ENCODE data around the gene RHBDF2.
"Not testable (repeated sequence)": the region's sequence is repeated elsewhere in the genome, so short reads cannot be mapped to it uniquely, and the experiment has no call there.

The RHBDF2 gene

DNA sequence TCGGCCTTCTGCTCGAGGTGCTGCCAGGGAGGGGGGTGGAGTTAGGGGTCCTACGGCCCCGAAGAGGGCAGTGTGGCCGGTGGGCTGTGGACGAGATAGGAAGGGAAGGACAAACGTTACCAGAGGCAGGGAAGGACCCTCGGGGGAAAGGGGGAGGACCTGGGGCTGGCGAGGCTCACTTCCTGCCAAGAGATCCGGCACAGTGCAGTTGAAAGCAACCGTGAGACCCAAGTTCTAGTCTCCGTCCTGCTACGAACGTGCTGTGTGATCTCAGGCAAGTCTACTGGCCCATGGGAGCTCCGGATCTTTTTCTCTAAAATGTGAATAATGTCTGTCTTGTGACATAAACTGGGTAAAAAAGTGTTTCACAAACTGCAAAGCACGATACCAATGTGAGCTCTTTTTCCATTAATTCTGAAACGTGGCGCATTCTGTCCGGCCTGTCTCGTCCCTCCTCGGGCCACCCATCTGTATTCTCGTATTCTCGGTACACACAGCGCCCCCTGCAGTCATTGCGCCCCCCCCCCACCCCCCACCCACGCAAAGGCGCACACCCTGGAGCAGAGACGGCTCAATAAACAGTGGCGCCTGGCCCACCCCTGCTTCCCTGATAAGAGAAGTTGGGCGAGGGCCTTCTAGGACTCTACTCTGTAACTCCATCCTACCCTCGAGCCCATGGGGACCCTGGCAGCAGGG, 27.5 kb upstream of the RHBDF2 start:
- no peak for TF ChIP-seq CTCF (IDR thresholded peaks at IDR 0.05)
- Histone ChIP-seq H3K4me3 (ENCODE audit: low read depth in 1 of 2, low read length in 1 of 2) (no peak overlapping the region), H3K9me3 (no peaks in the 10 kb centered on the region), H3K4me1 (ENCODE audit: control insufficient read depth in 1 of 2, insufficient read depth in 1 of 2, low read depth in 1 of 2, low read length in 1 of 2) (peaks cover 5 to 12% of the 10 kb centered on the region in 2 experiments), H3K27ac (no peak overlapping the region), H3K36me3 (no peaks in the 10 kb centered on the region), H3K27me3 (peaks cover 36% of the 10 kb centered on the region)

GRCh38 chr17:76528156-76528527, 26.9 kb upstream of the RHBDF2 start:
- no peak overlapping the region for H3K27ac ChIP-seq
- H3K9me3 ChIP-seq: no peaks in the 10 kb centered on the region
- TF ChIP-seq CTCF (IDR thresholded peaks at IDR 0.05): no peak
- H3K4me3 ChIP-seq (ENCODE audit: low read depth in 1 of 2, low read length in 1 of 2): no peak overlapping the region
- H3K4me1 ChIP-seq (ENCODE audit: control insufficient read depth in 1 of 2, insufficient read depth in 1 of 2, low read depth in 1 of 2, low read length in 1 of 2): peaks cover 9 to 15% of the 10 kb centered on the region in 2 experiments
- H3K27me3 ChIP-seq: peaks cover 41% of the 10 kb centered on the region
- no peaks in the 10 kb centered on the region for H3K36me3 ChIP-seq

DNA sequence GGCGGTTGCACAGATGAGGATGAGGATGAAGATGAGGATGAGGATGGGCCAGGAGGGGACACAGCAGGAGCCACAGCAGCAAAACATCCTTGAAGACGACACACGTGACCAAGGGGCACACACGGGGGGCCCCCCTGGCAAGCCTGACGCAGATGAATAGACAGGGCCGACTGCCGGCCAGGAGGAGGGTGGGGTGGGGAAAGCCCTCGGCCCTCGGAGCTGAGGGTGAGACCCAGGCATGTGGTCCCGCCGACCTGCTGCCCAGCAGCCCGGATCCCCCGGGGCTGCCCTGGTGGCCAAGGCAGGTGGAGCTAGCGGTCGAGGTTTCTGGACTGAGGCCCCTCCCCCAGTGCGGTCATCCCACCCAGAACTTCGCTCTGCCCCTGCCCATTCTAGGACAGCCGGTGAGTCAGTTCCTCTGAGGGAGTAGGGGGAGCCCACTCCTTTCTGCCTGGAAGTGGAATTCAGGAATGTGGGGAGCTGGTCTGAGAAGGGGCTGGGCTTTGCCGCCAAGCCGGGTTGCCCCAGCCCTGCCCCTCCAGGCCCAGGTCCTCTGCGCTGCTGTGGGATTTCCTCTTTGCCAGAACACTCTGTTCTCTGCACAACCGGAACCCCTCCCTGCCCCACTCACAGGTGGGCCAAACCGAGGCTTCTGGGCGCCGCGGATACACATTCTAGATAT, 26.3 kb upstream of the RHBDF2 start:
- no peak overlapping the region for H3K27ac ChIP-seq
- TF ChIP-seq CTCF (IDR thresholded peaks at IDR 0.05): no peak
- no peak overlapping the region for H3K4me3 ChIP-seq (ENCODE audit: low read depth in 1 of 2, low read length in 1 of 2)

DNA sequence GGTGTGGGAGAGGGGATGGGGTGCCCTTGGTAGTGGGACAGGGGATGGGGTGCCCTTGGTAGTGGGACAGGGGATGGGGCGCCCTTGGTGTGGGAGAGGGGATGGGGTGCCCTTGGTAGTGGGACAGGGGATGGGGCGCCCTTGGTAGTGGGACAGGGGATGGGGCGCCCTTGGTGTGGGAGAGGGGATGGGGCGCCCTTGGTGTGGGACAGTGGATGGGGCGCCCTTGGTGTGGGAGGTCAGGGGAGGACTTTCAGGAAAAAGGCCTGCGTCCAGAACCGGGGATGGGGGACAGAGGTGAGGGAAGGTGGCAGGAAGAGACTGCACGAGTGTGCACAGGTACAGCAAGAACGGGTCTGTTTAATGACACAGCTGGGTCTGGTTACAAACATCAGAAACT, 25.8 kb upstream of the RHBDF2 start:
- not testable (repeated sequence) for H3K36me3 ChIP-seq; H3K9me3 ChIP-seq; H3K4me3 ChIP-seq (ENCODE audit: low read depth in 1 of 2, low read length in 1 of 2); H3K27ac ChIP-seq
- peaks cover 9 to 19% of the 10 kb centered on the region in 2 experiments for H3K4me1 ChIP-seq (ENCODE audit: control insufficient read depth in 1 of 2, insufficient read depth in 1 of 2, low read depth in 1 of 2, low read length in 1 of 2)
- H3K27me3 ChIP-seq: peaks cover 41% of the 10 kb centered on the region

More for the DNA sequence above, 26.3 kb upstream of the RHBDF2 start:
- H3K27me3 ChIP-seq: peaks cover 41% of the 10 kb centered on the region
- peaks cover 9 to 19% of the 10 kb centered on the region in 2 experiments for H3K4me1 ChIP-seq (ENCODE audit: control insufficient read depth in 1 of 2, insufficient read depth in 1 of 2, low read depth in 1 of 2, low read length in 1 of 2)
- H3K36me3 ChIP-seq: no peaks in the 10 kb centered on the region
- no peaks in the 10 kb centered on the region for H3K9me3 ChIP-seq

- H3K27me3 ChIP-seq: peaks cover 41% of the 10 kb centered on the region
- H3K9me3 ChIP-seq; H3K27ac ChIP-seq; H3K36me3 ChIP-seq; H3K4me3 ChIP-seq (ENCODE audit: low read depth in 1 of 2, low read length in 1 of 2): not testable (repeated sequence)
- H3K4me1 ChIP-seq (ENCODE audit: control insufficient read depth in 1 of 2, insufficient read depth in 1 of 2, low read depth in 1 of 2, low read length in 1 of 2): peaks cover 9 to 19% of the 10 kb centered on the region in 2 experiments
Observed at GRCh38 chr17:76525513-76525833, 24.2 kb upstream of the RHBDF2 start.

- Histone ChIP-seq H3K4me1 (ENCODE audit: control insufficient read depth in 1 of 2, insufficient read depth in 1 of 2, low read depth in 1 of 2, low read length in 1 of 2) (peaks cover 9 to 19% of the 10 kb centered on the region in 2 experiments), H3K9me3 (no peaks in the 10 kb centered on the region), H3K27me3 (peaks cover 36% of the 10 kb centered on the region), H3K36me3 (no peaks in the 10 kb centered on the region), H3K27ac (no peak overlapping the region), H3K4me3 (ENCODE audit: low read depth in 1 of 2, low read length in 1 of 2) (no peak overlapping the region)
- TF ChIP-seq CTCF (IDR thresholded peaks at IDR 0.05): no peak
Observed at GRCh38 chr17:76524598-76525512, 23.6 kb upstream of the RHBDF2 start.
